GM12878 (cell line): ENCODE results near the gene ERC1. TPM values are rescaled to one million over a fixed set of nuclear protein-coding genes. Genes with fewer than 3 reads are reported as not detected.

Source experiments
- ATF7 ChIP-seq: fragments of 450-650 bp; IDR thresholded peaks from 2 replicates; pipeline ENCODE4 v1.6.1; 2016; ENCODE audit warnings: low read depth, mild to moderate bottlenecking
- BCL11A ChIP-seq: IDR thresholded peaks from 2 replicates; pipeline ENCODE4 v1.6.1; 2011; ENCODE audit warnings: low read depth, low read length
- IKZF2 ChIP-seq, 2 experiments: fragments of 450-650 bp; IDR thresholded peaks; 2 replicates each; pipeline ENCODE4 v1.6.1; 2017; ENCODE audit warnings: mild to moderate bottlenecking in 2 of 2, moderate library complexity in 2 of 2
- NBN ChIP-seq: fragments of 450-650 bp; IDR thresholded peaks from 2 replicates; pipeline ENCODE4 v1.6.1; 2016
- NFYB ChIP-seq: IDR thresholded peaks from 2 replicates; pipeline ENCODE4 v1.6.1; 2011; ENCODE audit warnings: low read depth, mild to moderate bottlenecking, low read length, improper control_type of control experiment, moderate library complexity; ENCODE audit not compliant: insufficient read depth
- POLR2A ChIP-seq: IDR thresholded peaks from 2 replicates; pipeline ENCODE4 v1.6.1; 2011; ENCODE audit warnings: low read depth, mild to moderate bottlenecking, low read length
- PRDM15 ChIP-seq: fragments of 450-650 bp; formaldehyde crosslinking; IDR thresholded peaks from 2 replicates; pipeline ENCODE4 v1.4.0; 2020; ENCODE audit warnings: mild to moderate bottlenecking, moderate library complexity
- RB1 ChIP-seq: fragments of 450-650 bp; formaldehyde crosslinking; IDR thresholded peaks from 2 replicates; pipeline ENCODE4 v1.6.1; 2017; ENCODE audit warnings: mild to moderate bottlenecking, borderline replicate concordance
- RUNX3 ChIP-seq: IDR thresholded peaks from 2 replicates; pipeline ENCODE4 v1.6.1; 2012; ENCODE audit warnings: low read length, inconsistent platforms
- SMC3 ChIP-seq: IDR thresholded peaks from 2 replicates; pipeline ENCODE4 v1.6.1; 2011; ENCODE audit warnings: low read length, improper control_type of control experiment, borderline replicate concordance
- SPI1 ChIP-seq: IDR thresholded peaks from 2 replicates; pipeline ENCODE4 v1.6.1; 2011; ENCODE audit warnings: low read depth, mild to moderate bottlenecking, low read length, moderate library complexity, borderline replicate concordance; ENCODE audit not compliant: insufficient read depth
- SREBF1 ChIP-seq: IDR thresholded peaks from 2 replicates; pipeline ENCODE4 v1.6.1; 2012; ENCODE audit warnings: mild to moderate bottlenecking, low read length
- STAT1 ChIP-seq: fragments of 450-650 bp; conservative IDR thresholded peaks from 2 replicates; pipeline ENCODE4 v1.6.1; 2014; ENCODE audit warnings: antibody characterized with exemption, mild to moderate bottlenecking
- TAF1 ChIP-seq: IDR thresholded peaks from 2 replicates; pipeline ENCODE4 v1.6.1; 2011; ENCODE audit warnings: mild to moderate bottlenecking, low read depth, low read length, borderline replicate concordance
- TCF7 ChIP-seq: IDR thresholded peaks from 2 replicates; pipeline ENCODE4 v1.6.1; 2014; ENCODE audit warnings: antibody characterized with exemption, borderline replicate concordance
- ZNF384 ChIP-seq: IDR thresholded peaks from 2 replicates; pipeline ENCODE4 v1.6.1; 2012; ENCODE audit warnings: low read depth, mild to moderate bottlenecking, low read length, improper control_type of control experiment, borderline replicate concordance
- polyA plus RNA-seq, 11 experiments: library from polyadenylated mRNA; depleted of rRNA in 4 of 11; unstranded in 6 of 11; stranded (reverse) in 5 of 11; fragments of >200 nt; fragmentation: Nextera tagmentation in 4 of 11; fragmentation: Illumina TruSeq in 1 of 11; extraction: Ambion mirVana in 4 of 11; extraction: Trizol in 1 of 11; gene quantifications; 1 replicate in 1 of 11; 2 replicates in 10 of 11; pipeline versions ENCODE4 v1.2.1 to v1.2.3, GENCODE V29; 2011 to 2016; ENCODE audit warnings: inconsistent platforms in 2 of 11, missing spikeins in 2 of 11, low read depth in 1 of 11
- total RNA-seq, 4 experiments: library from RNA; depleted of rRNA in 3 of 4; stranded (reverse); fragments of >200 nt in 3 of 4; fragmentation: Illumina TruSeq in 1 of 4; extraction: Trizol in 1 of 4; gene quantifications; 2 replicates each; pipeline versions ENCODE4 v1.2.1 to v1.2.3, GENCODE V29; 2013 to 2021
- TF ChIP-seq, protein P1 (sequence below): fragments of 450-650 bp; IDR thresholded peaks from 2 replicates; pipeline ENCODE4 v1.6.1; 2017; ENCODE audit warnings: mild to moderate bottlenecking, moderate library complexity
- TF ChIP-seq, protein P2 (sequence below): fragments of 450-650 bp; IDR thresholded peaks from 2 replicates; pipeline ENCODE4 v1.6.1; 2017; ENCODE audit warnings: low read depth, mild to moderate bottlenecking, moderate library complexity
- TF ChIP-seq, protein P3 (sequence below): fragments of 150-350 bp; IDR thresholded peaks from 2 replicates; pipeline ENCODE4 v1.6.1; 2014; ENCODE audit warnings: mild to moderate bottlenecking, low read depth, low read length

The ERC1 gene
- total and polyA plus RNA-seq, 10 of the 15 experiments (the other 5 are each of a cell fraction or from before 2014, with no cell fraction given): 0.75 to 8.0 (median 5.0) TPM

DNA sequence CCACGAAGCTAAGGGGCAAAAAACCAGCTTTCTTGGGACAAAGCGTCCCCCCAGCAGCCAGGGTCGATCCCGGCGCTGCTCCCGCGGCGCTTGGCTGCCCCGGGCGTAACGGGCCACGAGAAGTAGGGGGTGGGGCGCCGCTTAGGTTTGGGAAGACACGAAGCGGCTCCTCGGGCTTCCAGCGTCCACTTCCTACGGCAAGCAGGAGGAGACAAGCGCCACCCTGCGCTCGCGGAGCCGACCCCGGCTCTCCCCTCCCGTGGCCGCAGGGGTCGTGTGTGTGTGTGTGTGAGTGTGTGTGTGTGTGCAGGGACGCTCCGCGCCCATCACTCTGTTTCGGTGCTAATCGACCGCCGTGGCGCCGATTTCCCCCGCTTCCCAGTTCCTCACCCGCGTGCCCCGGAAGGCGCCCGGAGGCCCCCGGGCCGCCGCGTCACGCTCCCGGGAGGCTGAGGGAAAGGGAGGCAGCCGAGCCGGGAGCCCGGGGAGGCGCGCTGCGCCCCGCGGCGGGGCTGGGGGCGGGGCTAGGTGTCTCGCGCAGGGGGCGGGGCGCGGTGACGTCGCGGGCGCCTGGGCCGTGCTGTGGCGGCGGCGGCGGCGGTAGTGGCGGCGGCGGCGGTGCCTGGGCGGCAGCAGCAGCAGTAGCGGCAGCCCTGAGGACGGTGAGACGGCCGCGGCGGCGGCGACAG is at the start of gene ERC1 (continued):
- TF ChIP-seq RUNX3: 0 out of 2 replicates have a peak, but pooled peaks have one; percentile 4
- peak; percentile 66 for TF ChIP-seq POLR2A
- TF ChIP-seq, protein P1, sequence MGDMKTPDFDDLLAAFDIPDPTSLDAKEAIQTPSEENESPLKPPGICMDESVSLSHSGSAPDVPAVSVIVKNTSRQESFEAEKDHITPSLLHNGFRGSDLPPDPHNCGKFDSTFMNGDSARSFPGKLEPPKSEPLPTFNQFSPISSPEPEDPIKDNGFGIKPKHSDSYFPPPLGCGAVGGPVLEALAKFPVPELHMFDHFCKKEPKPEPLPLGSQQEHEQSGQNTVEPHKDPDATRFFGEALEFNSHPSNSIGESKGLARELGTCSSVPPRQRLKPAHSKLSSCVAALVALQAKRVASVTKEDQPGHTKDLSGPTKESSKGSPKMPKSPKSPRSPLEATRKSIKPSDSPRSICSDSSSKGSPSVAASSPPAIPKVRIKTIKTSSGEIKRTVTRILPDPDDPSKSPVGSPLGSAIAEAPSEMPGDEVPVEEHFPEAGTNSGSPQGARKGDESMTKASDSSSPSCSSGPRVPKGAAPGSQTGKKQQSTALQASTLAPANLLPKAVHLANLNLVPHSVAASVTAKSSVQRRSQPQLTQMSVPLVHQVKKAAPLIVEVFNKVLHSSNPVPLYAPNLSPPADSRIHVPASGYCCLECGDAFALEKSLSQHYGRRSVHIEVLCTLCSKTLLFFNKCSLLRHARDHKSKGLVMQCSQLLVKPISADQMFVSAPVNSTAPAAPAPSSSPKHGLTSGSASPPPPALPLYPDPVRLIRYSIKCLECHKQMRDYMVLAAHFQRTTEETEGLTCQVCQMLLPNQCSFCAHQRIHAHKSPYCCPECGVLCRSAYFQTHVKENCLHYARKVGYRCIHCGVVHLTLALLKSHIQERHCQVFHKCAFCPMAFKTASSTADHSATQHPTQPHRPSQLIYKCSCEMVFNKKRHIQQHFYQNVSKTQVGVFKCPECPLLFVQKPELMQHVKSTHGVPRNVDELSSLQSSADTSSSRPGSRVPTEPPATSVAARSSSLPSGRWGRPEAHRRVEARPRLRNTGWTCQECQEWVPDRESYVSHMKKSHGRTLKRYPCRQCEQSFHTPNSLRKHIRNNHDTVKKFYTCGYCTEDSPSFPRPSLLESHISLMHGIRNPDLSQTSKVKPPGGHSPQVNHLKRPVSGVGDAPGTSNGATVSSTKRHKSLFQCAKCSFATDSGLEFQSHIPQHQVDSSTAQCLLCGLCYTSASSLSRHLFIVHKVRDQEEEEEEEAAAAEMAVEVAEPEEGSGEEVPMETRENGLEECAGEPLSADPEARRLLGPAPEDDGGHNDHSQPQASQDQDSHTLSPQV: no peak
- TF ChIP-seq NFYB: no peak
- TF ChIP-seq, protein P2, sequence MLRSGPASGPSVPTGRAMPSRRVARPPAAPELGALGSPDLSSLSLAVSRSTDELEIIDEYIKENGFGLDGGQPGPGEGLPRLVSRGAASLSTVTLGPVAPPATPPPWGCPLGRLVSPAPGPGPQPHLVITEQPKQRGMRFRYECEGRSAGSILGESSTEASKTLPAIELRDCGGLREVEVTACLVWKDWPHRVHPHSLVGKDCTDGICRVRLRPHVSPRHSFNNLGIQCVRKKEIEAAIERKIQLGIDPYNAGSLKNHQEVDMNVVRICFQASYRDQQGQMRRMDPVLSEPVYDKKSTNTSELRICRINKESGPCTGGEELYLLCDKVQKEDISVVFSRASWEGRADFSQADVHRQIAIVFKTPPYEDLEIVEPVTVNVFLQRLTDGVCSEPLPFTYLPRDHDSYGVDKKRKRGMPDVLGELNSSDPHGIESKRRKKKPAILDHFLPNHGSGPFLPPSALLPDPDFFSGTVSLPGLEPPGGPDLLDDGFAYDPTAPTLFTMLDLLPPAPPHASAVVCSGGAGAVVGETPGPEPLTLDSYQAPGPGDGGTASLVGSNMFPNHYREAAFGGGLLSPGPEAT: peak; percentile 65
- TF ChIP-seq STAT1: 0 out of 2 replicates have a peak, but pooled peaks have one; percentile 71
- no peak for TF ChIP-seq SPI1
- TF ChIP-seq TCF7: no peak
- no peak for TF ChIP-seq BCL11A
- no peak for TF ChIP-seq ATF7
- TF ChIP-seq SMC3: no peak
- TF ChIP-seq, protein P3, sequence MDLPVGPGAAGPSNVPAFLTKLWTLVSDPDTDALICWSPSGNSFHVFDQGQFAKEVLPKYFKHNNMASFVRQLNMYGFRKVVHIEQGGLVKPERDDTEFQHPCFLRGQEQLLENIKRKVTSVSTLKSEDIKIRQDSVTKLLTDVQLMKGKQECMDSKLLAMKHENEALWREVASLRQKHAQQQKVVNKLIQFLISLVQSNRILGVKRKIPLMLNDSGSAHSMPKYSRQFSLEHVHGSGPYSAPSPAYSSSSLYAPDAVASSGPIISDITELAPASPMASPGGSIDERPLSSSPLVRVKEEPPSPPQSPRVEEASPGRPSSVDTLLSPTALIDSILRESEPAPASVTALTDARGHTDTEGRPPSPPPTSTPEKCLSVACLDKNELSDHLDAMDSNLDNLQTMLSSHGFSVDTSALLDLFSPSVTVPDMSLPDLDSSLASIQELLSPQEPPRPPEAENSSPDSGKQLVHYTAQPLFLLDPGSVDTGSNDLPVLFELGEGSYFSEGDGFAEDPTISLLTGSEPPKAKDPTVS: no peak
- peak; percentile 59 for TF ChIP-seq NBN
- TF ChIP-seq IKZF2 (IDR thresholded peaks at IDR 0.05): peak; percentile 75 to 88; a peak in 3 of 4 replicates
- no peak; the same call in 1 of the 2 replicates for TF ChIP-seq TAF1
- no peak for TF ChIP-seq PRDM15 (CRISPR knock-in tag)
- no peak for TF ChIP-seq ZNF384
- no peak for TF ChIP-seq SREBF1
- peak; percentile 19; the same call in 1 of the 2 replicates for TF ChIP-seq RB1
